HepG2 (cell line): ENCODE data around the gene IYD. TPM values are rescaled to one million over a fixed set of nuclear protein-coding genes. Genes with fewer than 3 reads are reported as not detected.

ENCODE experiments used
- ATAC-seq: fragments of 200-7000 bp; cut with Tn5 transposase; 3 replicates; pipeline ENCODE4 v1.9.1; 2020; ENCODE audit warnings: mild to moderate bottlenecking, moderate library complexity
- BruUV-seq: library from RNA; stranded (reverse); fragments of 400-500 nt; replicated peaks from 2 replicates; lab custom pipeline; 2021; lab: Mats Ljungman, UMichigan
- CTCF ChIA-PET: fragments of 300-600 bp; formaldehyde crosslinking; extraction: SDS; loops from one replicate; lab custom pipeline; 2021; ENCODE audit warnings: low total read pairs, inconsistent platforms, low intra/inter-chr PET ratio; lab: Yijun Ruan, JAX
- POLR2A ChIA-PET: fragments of 350-600 bp; sonication (Branson Sonifier 250); formaldehyde crosslinking; loops from one replicate; lab custom pipeline; 2020; ENCODE audit warnings: antibody characterized with exemption, inconsistent platforms; lab: Yijun Ruan, JAX
- DNase-seq: peaks from one replicate; pipeline ENCODE4 v3.0.0-alpha.2; 2015; ENCODE audit warnings: low spot score
- FAIRE-seq: peaks from 3 replicates; lab custom pipeline; 2011; peaks lifted over from hg19 to GRCh38; lab: Jason Lieb, UNC
- H2AFZ ChIP-seq: one replicate; pipeline ENCODE4 v1.6.1; 2011; ENCODE audit warnings: low read length, inconsistent platforms
- H3K27ac ChIP-seq: fragments of 300-600 bp; 3 replicates; pipeline ENCODE4 v1.8.0; 2011; ENCODE audit warnings: mixed run types, mild to moderate bottlenecking, mixed read lengths, low read length, inconsistent platforms; ENCODE audit not compliant: insufficient read depth; ENCODE audit errors: extremely low read length
- H3K27me3 ChIP-seq, 2 experiments: fragments of 200-600 bp in 1 of 2; 2 replicates in 1 of 2; 3 replicates in 1 of 2; pipeline versions ENCODE4 v1.6.0 to v1.8.0; 2011; ENCODE audit warnings: low read length in 2 of 2, mild to moderate bottlenecking in 2 of 2, moderate library complexity in 2 of 2, inconsistent platforms in 1 of 2; ENCODE audit not compliant: insufficient read depth in 2 of 2, control insufficient read depth in 1 of 2
- H3K36me3 ChIP-seq, 2 experiments: fragments of 200-600 bp in 1 of 2; replicated peaks in 1 of 2; 2 replicates in 1 of 2; 3 replicates in 1 of 2; pipeline versions ENCODE4 v1.5.1 to v1.8.0; 2011; ENCODE audit warnings: low read length in 2 of 2, inconsistent platforms in 1 of 2; ENCODE audit not compliant: insufficient read depth in 2 of 2, control insufficient read depth in 1 of 2
- H3K4me1 ChIP-seq: 2 replicates; pipeline ENCODE4 v1.5.1; 2012; ENCODE audit warnings: low read length, inconsistent platforms; ENCODE audit not compliant: insufficient read depth
- H3K4me2 ChIP-seq: 2 replicates; pipeline ENCODE4 v1.6.0; 2011; ENCODE audit warnings: low read depth, low read length, inconsistent platforms
- H3K4me3 ChIP-seq, 3 experiments: fragments of 200-600 bp in 1 of 3; sonication (generic), shearing (Covaris generic) in 1 of 3; replicated peaks in 1 of 3; 2 replicates each; pipeline ENCODE4 v1.5.1; 2011 to 2016; ENCODE audit warnings: low read length in 3 of 3, inconsistent platforms in 2 of 3, low read depth in 2 of 3, mild to moderate bottlenecking in 2 of 3, control low read depth in 1 of 3, mixed read lengths in 1 of 3; ENCODE audit not compliant: insufficient read depth in 1 of 3
- H3K79me2 ChIP-seq: one replicate; pipeline ENCODE4 v1.6.1; 2011; ENCODE audit warnings: low read length, inconsistent platforms; ENCODE audit not compliant: insufficient read depth
- H3K9ac ChIP-seq: 2 replicates; pipeline ENCODE4 v1.6.0; 2011; ENCODE audit warnings: mild to moderate bottlenecking, low read depth, low read length, inconsistent platforms; ENCODE audit not compliant: insufficient read depth
- H3K9me3 ChIP-seq: 2 replicates; pipeline ENCODE4 v1.5.1; 2012; ENCODE audit warnings: mild to moderate bottlenecking, low read length
- H4K20me1 ChIP-seq: 2 replicates; pipeline ENCODE4 v1.6.0; 2011; ENCODE audit warnings: inconsistent platforms, mild to moderate bottlenecking, low read length, moderate library complexity; ENCODE audit not compliant: insufficient read depth
- FOXC1 ChIP-seq: sonication (generic); formaldehyde crosslinking; IDR thresholded peaks from 2 replicates; pipeline ENCODE4 v1.8.0; 2022; ENCODE audit warnings: mild to moderate bottlenecking, missing genetic modification reagents, borderline replicate concordance
- HNF4G ChIP-seq, 2 experiments: sonication (generic) in 1 of 2; formaldehyde crosslinking in 1 of 2; IDR thresholded peaks; 2 replicates each; pipeline versions ENCODE4 v1.4.0 to v1.6.1; 2011 to 2020; ENCODE audit warnings: borderline replicate concordance in 2 of 2, low read depth in 2 of 2, mild to moderate bottlenecking in 2 of 2, low read length in 1 of 2, missing genetic modification reagents in 1 of 2, moderate library complexity in 1 of 2
- HOMEZ ChIP-seq: IDR thresholded peaks from 2 replicates; pipeline ENCODE4 v1.6.1; 2016; ENCODE audit warnings: low read depth
- HOXA5 ChIP-seq: sonication (generic); formaldehyde crosslinking; IDR thresholded peaks from 2 replicates; pipeline ENCODE4 v1.4.0; 2020; ENCODE audit warnings: missing genetic modification reagents
- NFAT5 ChIP-seq: sonication (generic); formaldehyde crosslinking; IDR thresholded peaks from 2 replicates; pipeline ENCODE4 v1.4.0; 2020; ENCODE audit warnings: missing genetic modification reagents
- SPEN ChIP-seq: sonication (generic); formaldehyde crosslinking; IDR thresholded peaks from 2 replicates; pipeline ENCODE4 v1.5.1; 2020; ENCODE audit warnings: low read depth, mild to moderate bottlenecking, missing genetic modification reagents
- YEATS4 ChIP-seq: sonication (generic); formaldehyde crosslinking; IDR thresholded peaks from 2 replicates; pipeline ENCODE4 v1.4.0; 2020; ENCODE audit warnings: missing genetic modification reagents, borderline replicate concordance
- ZFP62 ChIP-seq: sonication (generic); formaldehyde crosslinking; IDR thresholded peaks from 2 replicates; pipeline ENCODE4 v1.4.0; 2020; ENCODE audit warnings: missing genetic modification reagents
- ZNF326 ChIP-seq: sonication (generic); formaldehyde crosslinking; IDR thresholded peaks from 2 replicates; pipeline ENCODE4 v1.4.0; 2020; ENCODE audit warnings: missing genetic modification reagents, borderline replicate concordance
- ZNF354B ChIP-seq: sonication (generic); formaldehyde crosslinking; IDR thresholded peaks from 2 replicates; pipeline ENCODE4 v1.8.0; 2022; ENCODE audit warnings: mild to moderate bottlenecking, missing genetic modification reagents
- ZNF841 ChIP-seq: sonication (generic); formaldehyde crosslinking; IDR thresholded peaks from 2 replicates; pipeline ENCODE4 v1.8.1; 2023; ENCODE audit warnings: missing genetic modification reagents, borderline replicate concordance
- WGBS: methylation state at CpG from one replicate; pipeline ENCODE4 v1.1.6; 2017; ENCODE audit warnings: low lambda C conversion rate; 5-methylcytosine and 5-hydroxymethylcytosine counted together
- in situ Hi-C: cut with HindIII; loops from 2 replicates; pipeline ENCODE4 v1.10.0; 2017; ENCODE audit warnings: low pct_unique_long_range_greater_than_20kb; ENCODE audit not compliant: extremely low pct_ligation_motif_present
- intact Hi-C: fragments of 100-400 bp; cut with micrococcal nuclease; formaldehyde crosslinking; loops from one replicate; pipeline ENCODE4 v1.10.0; 2022; ENCODE audit not compliant: unreplicated experiment
- polyA plus RNA-seq, 8 experiments: library from polyadenylated mRNA; depleted of rRNA in 3 of 8; stranded (reverse) in 7 of 8; unstranded in 1 of 8; fragments of >200 nt; fragmentation: Illumina TruSeq in 4 of 8; extraction: Trizol in 4 of 8; gene quantifications; 2 replicates each; pipeline versions ENCODE4 v1.2.1 to v1.2.3, GENCODE V29; 2011 to 2016; ENCODE audit warnings: low read depth in 4 of 8, missing spikeins in 1 of 8, mixed read lengths in 1 of 8; ENCODE audit not compliant: insufficient read depth in 1 of 8
- total RNA-seq, 5 experiments: library from RNA; depleted of rRNA; stranded (reverse); fragments of >200 nt; fragmentation: Illumina TruSeq; extraction: Trizol; gene quantifications; 2 replicates each; pipeline ENCODE4 v1.2.3, GENCODE V29; 2016; ENCODE audit warnings: low read depth in 1 of 5

Gene IYD
- total and polyA plus RNA-seq, 2 of the 13 experiments (the other 11 are each of a cell fraction or from before 2014, with no cell fraction given), result 0.01 to 0.46 TPM

- ChIA-PET POLR2A (no interaction called here), CTCF (no interaction called here)
- TF ChIP-seq ZFP62 (CRISPR knock-in tag), result no peak
- TF ChIP-seq ZNF354B (CRISPR knock-in tag), result no peak
- TF ChIP-seq FOXC1 (CRISPR knock-in tag), result no peak
- no peak for TF ChIP-seq HOXA5 (CRISPR knock-in tag)
- no peak for TF ChIP-seq HOMEZ
- TF ChIP-seq YEATS4 (CRISPR knock-in tag), result no peak
- Histone ChIP-seq H3K9me3 (no peaks in the 10 kb centered on the region), H3K27me3 (peaks cover 0 to 4% of the 10 kb centered on the region in 2 experiments; a peak in 1 of 5 replicates), H3K79me2 (no peaks in the 10 kb centered on the region), H2AFZ (no peak overlapping the region), H3K9ac (no peak overlapping the region), H3K4me3 (no peak overlapping the region), H3K4me1 (no peaks in the 10 kb centered on the region), H3K36me3 (no peaks in the 10 kb centered on the region), H3K4me2 (no peak overlapping the region), H3K27ac (no peak overlapping the region), H4K20me1 (no peaks in the 10 kb centered on the region)
- no TSS peak for BruUV-seq
- FAIRE-seq (no peak), DNase-seq (no peak), ATAC-seq (no peak)
- in situ Hi-C loops, result loop anchor here (10.0 to 25.0 kb wide), 2 partner anchors 194 to 927 kb away; no protein-coding TSS in a partner anchor
- intact Hi-C loops, result no loop called here
- WGBS, result 21% methylated on average over 4 of the region's 4 CpGs
Observed at GRCh38 chr6:150410399-150410798, 41.6 kb downstream of the IYD start.

- Histone ChIP-seq H3K9me3 (no peaks in the 10 kb centered on the region), H3K4me3 (no peak overlapping the region), H3K27ac (no peak overlapping the region), H3K9ac (no peak overlapping the region), H3K27me3 (peaks cover 0 to 4% of the 10 kb centered on the region in 2 experiments; a peak in 1 of 5 replicates), H4K20me1 (no peaks in the 10 kb centered on the region), H3K79me2 (no peaks in the 10 kb centered on the region), H3K36me3 (no peaks in the 10 kb centered on the region), H3K4me1 (no peaks in the 10 kb centered on the region), H2AFZ (no peak overlapping the region), H3K4me2 (no peak overlapping the region)
- FAIRE-seq (no peak), DNase-seq (no peak), ATAC-seq (no peak)
- intact Hi-C loops, result no loop called here
- 1% methylated on average over 2 of the region's 2 CpGs for WGBS
- no TSS peak for BruUV-seq
- POLR2A ChIA-PET, result no interaction called here
- in situ Hi-C loops, result loop anchor here (10.0 to 25.0 kb wide), 2 partner anchors 194 to 926 kb away; no protein-coding TSS in a partner anchor
- CTCF ChIA-PET, result no interaction called here
- no peak for TF ChIP-seq HNF4G (IDR thresholded peaks at IDR 0.05; ENCODE audit: borderline replicate concordance, low read depth, low read length)
- TF ChIP-seq HNF4G (CRISPR knock-in tag; IDR thresholded peaks at IDR 0.05; ENCODE audit: borderline replicate concordance, low read depth), result no peak
- no peak for TF ChIP-seq NFAT5 (CRISPR knock-in tag)
- TF ChIP-seq ZNF326 (CRISPR knock-in tag), result no peak
- no peak for TF ChIP-seq SPEN (CRISPR knock-in tag)
- TF ChIP-seq ZNF841, result no peak
Observed at GRCh38 chr6:150410906-150411305, 42.1 kb downstream of the IYD start.
